ENCODE measurements around the gene SBK2. TPM values are rescaled to one million over a fixed set of nuclear protein-coding genes. Genes with fewer than 3 reads are reported as not detected.
A peak's percentile ranks its signal among the peaks of the same experiment; 100 is the strongest.
"Not testable (repeated sequence)": the region's sequence is repeated elsewhere in the genome, so short reads cannot be mapped to it uniquely, and the experiment has no call there.

SBK2 gene
- total RNA-seq, 1 donor from 2014 or later, result not detected

GRCh38 chr19:55578031-55578760 lies 41.3 kb upstream of the SBK2 start:
- DNase-seq (ENCODE audit: extremely low spot score, unreplicated experiment), result no peak
- Mint-ChIP-seq H3K27me3 (ENCODE audit: unreplicated experiment) (no peaks in the 10 kb centered on the region), H3K9me3 (ENCODE audit: unreplicated experiment) (no peaks in the 10 kb centered on the region), H3K36me3 (ENCODE audit: unreplicated experiment) (peaks cover 16% of the 10 kb centered on the region), H3K4me3 (ENCODE audit: unreplicated experiment) (no peak overlapping the region), H3K27ac (ENCODE audit: unreplicated experiment) (no peak overlapping the region), H3K4me1 (ENCODE audit: unreplicated experiment) (peaks cover 13% of the 10 kb centered on the region)
- no peak for TF ChIP-seq CTCF (IDR thresholded peaks at IDR 0.05)

- Mint-ChIP-seq H3K27me3 (ENCODE audit: unreplicated experiment) (no peaks in the 10 kb centered on the region), H3K36me3 (ENCODE audit: unreplicated experiment) (peaks cover 16% of the 10 kb centered on the region), H3K4me1 (ENCODE audit: unreplicated experiment) (peaks cover 13% of the 10 kb centered on the region), H3K27ac (ENCODE audit: unreplicated experiment) (no peak overlapping the region), H3K9me3 (ENCODE audit: unreplicated experiment) (no peaks in the 10 kb centered on the region), H3K4me3 (ENCODE audit: unreplicated experiment) (peak overlapping the region; percentile 54)
- no peak for TF ChIP-seq CTCF (IDR thresholded peaks at IDR 0.05)
- DNase-seq (ENCODE audit: extremely low spot score, unreplicated experiment), result no peak
Observed at GRCh38 chr19:55576746-55577145, 39.8 kb upstream of the SBK2 start.

DNA sequence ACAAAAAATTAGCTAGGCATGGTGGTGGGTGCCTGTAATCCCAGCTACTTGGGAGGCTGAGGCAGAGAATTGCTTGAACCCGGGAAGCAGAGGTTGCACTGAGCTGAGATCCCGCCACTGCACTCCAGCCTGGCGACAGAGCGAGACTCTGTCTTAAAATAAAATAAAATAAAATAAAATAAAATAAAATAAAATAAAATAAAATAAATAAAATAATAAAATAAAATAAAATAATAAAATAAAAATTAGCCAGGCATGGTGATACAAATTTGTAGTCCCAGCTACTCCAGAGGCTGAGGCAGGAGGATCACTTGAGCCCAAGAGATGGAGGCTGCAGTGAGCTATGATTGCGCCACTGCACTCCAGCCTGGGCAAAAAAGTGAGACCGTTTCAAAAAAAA lies 37.0 kb upstream of the SBK2 start:
- not testable (repeated sequence) for H3K27me3 Mint-ChIP-seq (ENCODE audit: unreplicated experiment); H3K9me3 Mint-ChIP-seq (ENCODE audit: unreplicated experiment); DNase-seq (ENCODE audit: extremely low spot score, unreplicated experiment); H3K4me1 Mint-ChIP-seq (ENCODE audit: unreplicated experiment); H3K27ac Mint-ChIP-seq (ENCODE audit: unreplicated experiment); H3K4me3 Mint-ChIP-seq (ENCODE audit: unreplicated experiment)
- peaks cover 12% of the 10 kb centered on the region for H3K36me3 Mint-ChIP-seq (ENCODE audit: unreplicated experiment)

- not testable (repeated sequence) for H3K4me1 Mint-ChIP-seq (ENCODE audit: unreplicated experiment); H3K27me3 Mint-ChIP-seq (ENCODE audit: unreplicated experiment)
Observed at GRCh38 chr19:55569477-55569876, 32.5 kb upstream of the SBK2 start.

GRCh38 chr19:55567708-55568328 lies 30.9 kb upstream of the SBK2 start:
- no peak for TF ChIP-seq CTCF (IDR thresholded peaks at IDR 0.05)
- no peak overlapping the region for H3K4me3 Mint-ChIP-seq (ENCODE audit: unreplicated experiment)
- no peak overlapping the region for H3K27ac Mint-ChIP-seq (ENCODE audit: unreplicated experiment)
- H3K27me3 Mint-ChIP-seq (ENCODE audit: unreplicated experiment), result peaks cover 9% of the 10 kb centered on the region
- H3K36me3 Mint-ChIP-seq (ENCODE audit: unreplicated experiment), result no peaks in the 10 kb centered on the region
- H3K9me3 Mint-ChIP-seq (ENCODE audit: unreplicated experiment), result no peaks in the 10 kb centered on the region
- no peaks in the 10 kb centered on the region for H3K4me1 Mint-ChIP-seq (ENCODE audit: unreplicated experiment)
- no peak for DNase-seq (ENCODE audit: extremely low spot score, unreplicated experiment)

More at GRCh38 chr19:55569477-55569876, 32.5 kb upstream of the SBK2 start:
- not testable (repeated sequence) for DNase-seq (ENCODE audit: extremely low spot score, unreplicated experiment); H3K4me3 Mint-ChIP-seq (ENCODE audit: unreplicated experiment); H3K36me3 Mint-ChIP-seq (ENCODE audit: unreplicated experiment); H3K27ac Mint-ChIP-seq (ENCODE audit: unreplicated experiment); H3K9me3 Mint-ChIP-seq (ENCODE audit: unreplicated experiment)

- no peaks in the 10 kb centered on the region for H3K4me1 Mint-ChIP-seq (ENCODE audit: unreplicated experiment)
- H3K27me3 Mint-ChIP-seq (ENCODE audit: unreplicated experiment), result peaks cover 9% of the 10 kb centered on the region
- no peak for DNase-seq (ENCODE audit: extremely low spot score, unreplicated experiment)
- H3K4me3 Mint-ChIP-seq (ENCODE audit: unreplicated experiment), result no peak overlapping the region
- H3K27ac Mint-ChIP-seq (ENCODE audit: unreplicated experiment), result no peak overlapping the region
- no peaks in the 10 kb centered on the region for H3K9me3 Mint-ChIP-seq (ENCODE audit: unreplicated experiment)
- no peak for TF ChIP-seq CTCF (IDR thresholded peaks at IDR 0.05)
- no peaks in the 10 kb centered on the region for H3K36me3 Mint-ChIP-seq (ENCODE audit: unreplicated experiment)
Observed at GRCh38 chr19:55566823-55567222, 29.9 kb upstream of the SBK2 start.
